Measurements from ENCODE around the gene UMODL1.

The UMODL1 gene

GRCh38 chr21:42095581-42095980, 24.5 kb downstream of the UMODL1 start:
- Histone ChIP-seq H3K4me3 (ENCODE audit: low read length) (no peak overlapping the region), H3F3A (ENCODE audit: insufficient read depth, low read length) (no peaks in the 10 kb centered on the region), H3K27ac (ENCODE audit: low read length) (no peak overlapping the region), H3K9me3 (replicated peaks; ENCODE audit: insufficient read depth, low read length) (no peaks in the 10 kb centered on the region), H3K27me3 (replicated peaks; ENCODE audit: insufficient read depth, low read length) (no peaks in the 10 kb centered on the region), H2AFZ (ENCODE audit: low read length) (no peak overlapping the region), H3K4me2 (ENCODE audit: low read depth, low read length) (no peak overlapping the region), H3K36me3 (replicated peaks; ENCODE audit: insufficient read depth, low read length) (no peaks in the 10 kb centered on the region), H4K20me1 (ENCODE audit: insufficient read depth, low read length) (no peaks in the 10 kb centered on the region), H3K4me1 (ENCODE audit: low read length) (no peaks in the 10 kb centered on the region), H3K79me2 (ENCODE audit: low read length) (no peaks in the 10 kb centered on the region), H3K9ac (ENCODE audit: low read length) (no peak overlapping the region), H3K9me2 (replicated peaks; ENCODE audit: insufficient read depth, low read length) (no peaks in the 10 kb centered on the region)
- no peak for DNase-seq
- TF ChIP-seq EZH2 (optimal IDR thresholded peaks at IDR 0.05; ENCODE audit: low read depth, low read length) (no peak), EZH2phosphoT487 (IDR thresholded peaks at IDR 0.05; ENCODE audit: low read length) (no peak)

GRCh38 chr21:42096566-42096965, 25.4 kb downstream of the UMODL1 start:
- H2AFZ ChIP-seq (ENCODE audit: low read length) = no peak overlapping the region
- no peaks in the 10 kb centered on the region for H3K27me3 ChIP-seq (replicated peaks; ENCODE audit: insufficient read depth, low read length)
- H3F3A ChIP-seq (ENCODE audit: insufficient read depth, low read length) = 0 out of 2 replicates have a peak, but pooled peaks cover 2% of the 10 kb centered on the region
- no peaks in the 10 kb centered on the region for H4K20me1 ChIP-seq (ENCODE audit: insufficient read depth, low read length)
- H3K4me1 ChIP-seq (ENCODE audit: low read length) = peaks cover 1% of the 10 kb centered on the region
- no peak for DNase-seq
- H3K36me3 ChIP-seq (replicated peaks; ENCODE audit: insufficient read depth, low read length) = no peaks in the 10 kb centered on the region
- no peak overlapping the region for H3K4me2 ChIP-seq (ENCODE audit: low read depth, low read length)
- H3K79me2 ChIP-seq (ENCODE audit: low read length) = no peaks in the 10 kb centered on the region
- no peak overlapping the region for H3K27ac ChIP-seq (ENCODE audit: low read length)
- no peaks in the 10 kb centered on the region for H3K9me2 ChIP-seq (replicated peaks; ENCODE audit: insufficient read depth, low read length)
- TF ChIP-seq EZH2 (optimal IDR thresholded peaks at IDR 0.05; ENCODE audit: low read depth, low read length) = no peak
- no peak for TF ChIP-seq EZH2phosphoT487 (IDR thresholded peaks at IDR 0.05; ENCODE audit: low read length)
- TF ChIP-seq CTCF (IDR thresholded peaks at IDR 0.05; ENCODE audit: low read length) = no peak
- no peak overlapping the region for H3K4me3 ChIP-seq (ENCODE audit: low read length)
- H3K9ac ChIP-seq (ENCODE audit: low read length) = no peak overlapping the region
- no peaks in the 10 kb centered on the region for H3K9me3 ChIP-seq (replicated peaks; ENCODE audit: insufficient read depth, low read length)

- Histone ChIP-seq H3K36me3 (replicated peaks; ENCODE audit: insufficient read depth, low read length) (no peaks in the 10 kb centered on the region), H3K9me2 (replicated peaks; ENCODE audit: insufficient read depth, low read length) (no peaks in the 10 kb centered on the region), H3K4me2 (ENCODE audit: low read depth, low read length) (no peak overlapping the region), H2AFZ (ENCODE audit: low read length) (no peak overlapping the region), H3K9ac (ENCODE audit: low read length) (no peak overlapping the region), H3K4me3 (ENCODE audit: low read length) (no peak overlapping the region), H3K79me2 (ENCODE audit: low read length) (no peaks in the 10 kb centered on the region), H3K27ac (ENCODE audit: low read length) (no peak overlapping the region), H4K20me1 (ENCODE audit: insufficient read depth, low read length) (no peaks in the 10 kb centered on the region), H3K9me3 (replicated peaks; ENCODE audit: insufficient read depth, low read length) (no peaks in the 10 kb centered on the region), H3K27me3 (replicated peaks; ENCODE audit: insufficient read depth, low read length) (no peaks in the 10 kb centered on the region), H3F3A (ENCODE audit: insufficient read depth, low read length) (peaks cover 6% of the 10 kb centered on the region; the same call in 1 of the 2 replicates), H3K4me1 (ENCODE audit: low read length) (peaks cover 7% of the 10 kb centered on the region)
- DNase-seq = no peak
- TF ChIP-seq EZH2phosphoT487 (IDR thresholded peaks at IDR 0.05; ENCODE audit: low read length) (no peak), CTCF (IDR thresholded peaks at IDR 0.05; ENCODE audit: low read length) (no peak), EZH2 (optimal IDR thresholded peaks at IDR 0.05; ENCODE audit: low read depth, low read length) (no peak)
These were observed 26.2 kb downstream of the UMODL1 start for GRCh38 chr21:42097274-42097673.

GRCh38 chr21:42097860-42098454, 26.8 kb downstream of the UMODL1 start:
- peaks cover 13% of the 10 kb centered on the region for H3K4me1 ChIP-seq (ENCODE audit: low read length)
- H2AFZ ChIP-seq (ENCODE audit: low read length) = no peak overlapping the region
- no peak overlapping the region for H3K9ac ChIP-seq (ENCODE audit: low read length)
- H3F3A ChIP-seq (ENCODE audit: insufficient read depth, low read length) = peaks cover 6% of the 10 kb centered on the region; the same call in 1 of the 2 replicates
- no peaks in the 10 kb centered on the region for H3K79me2 ChIP-seq (ENCODE audit: low read length)
- no peak overlapping the region for H3K4me3 ChIP-seq (ENCODE audit: low read length)
- no peak overlapping the region for H3K27ac ChIP-seq (ENCODE audit: low read length)
- H3K27me3 ChIP-seq (replicated peaks; ENCODE audit: insufficient read depth, low read length) = no peaks in the 10 kb centered on the region
- no peaks in the 10 kb centered on the region for H3K9me2 ChIP-seq (replicated peaks; ENCODE audit: insufficient read depth, low read length)
- no peaks in the 10 kb centered on the region for H3K36me3 ChIP-seq (replicated peaks; ENCODE audit: insufficient read depth, low read length)
- H4K20me1 ChIP-seq (ENCODE audit: insufficient read depth, low read length) = no peaks in the 10 kb centered on the region
- TF ChIP-seq EZH2phosphoT487 (IDR thresholded peaks at IDR 0.05; ENCODE audit: low read length) (no peak), EZH2 (optimal IDR thresholded peaks at IDR 0.05; ENCODE audit: low read depth, low read length) (no peak), CTCF (IDR thresholded peaks at IDR 0.05; ENCODE audit: low read length) (no peak)
- H3K4me2 ChIP-seq (ENCODE audit: low read depth, low read length) = no peak overlapping the region
- no peaks in the 10 kb centered on the region for H3K9me3 ChIP-seq (replicated peaks; ENCODE audit: insufficient read depth, low read length)
- no peak for DNase-seq

All from MM.1S (cell line).